GM12892 (cell line): ENCODE data around the gene COMMD7.

Source experiments
- POLR2A ChIP-seq: IDR thresholded peaks from 2 replicates; pipeline ENCODE4 v1.6.1; 2011; ENCODE audit warnings: low read depth, low read length, control low read depth
- POLR2AphosphoS5 ChIP-seq: IDR thresholded peaks from 2 replicates; pipeline ENCODE4 v1.6.1; 2011; ENCODE audit warnings: low read depth, low read length, control low read depth
- TAF1 ChIP-seq: IDR thresholded peaks from 2 replicates; pipeline ENCODE4 v1.6.1; 2011; ENCODE audit warnings: low read depth, mild to moderate bottlenecking, control low read depth, low read length, borderline replicate concordance

- TF ChIP-seq POLR2A (no peak), POLR2AphosphoS5 (no peak), TAF1 (no peak)
Measured at GRCh38 chr20:32741151-32741550, 2.1 kb downstream of the COMMD7 start.
